ENCODE data around the gene PPP1R12B. TPM values are rescaled to one million over a fixed set of nuclear protein-coding genes. Genes with fewer than 3 reads are reported as not detected.

The PPP1R12B gene
- polyA plus RNA-seq (2013, experiment 1 of 2): 6.6 TPM
- polyA plus RNA-seq (2013, experiment 2 of 2): 7.8 TPM

GRCh38 chr1:202348509-202349205 is at the start of gene PPP1R12B:
Gene PPP1R12B, plus strand, starts transcription at chr1:202348699. Its CDS starts 153 bp downstream, at chr1:202348852.
- peak; percentile 97 for DNase-seq (ENCODE audit: low spot score)
- peak within 1 kb of the TSS; percentile 82 to 98 for H3K4me3 ChIP-seq (ENCODE audit: low read length in 2 of 2)
- peak within 1 kb of the TSS; percentile 77 for H3K27ac ChIP-seq (replicated peaks; ENCODE audit: low read length)
- no peak within 1 kb of the TSS for H2BK12ac ChIP-seq (ENCODE audit: low read length)
- no CpG with 5 or more reads among the region's 60 CpGs for WGBS, 2 donors (ENCODE audit: extremely low coverage in 2 of 2, insufficient read length in 2 of 2, insufficient replicate concordance in 1 of 2)
- no peaks in the 10 kb centered on the region for H3K27me3 ChIP-seq (ENCODE audit: control insufficient read depth in 3 of 3, insufficient read depth in 3 of 3, low read depth in 1 of 3, low read length in 3 of 3)
- H3K4ac ChIP-seq (ENCODE audit: low read length): no peak within 1 kb of the TSS
- H3K36me3 ChIP-seq (replicated peaks in 1 of 2; ENCODE audit: control insufficient read depth in 2 of 2, insufficient read depth in 2 of 2, low read length in 2 of 2): no peaks in the 10 kb centered on the region
- H4K8ac ChIP-seq (ENCODE audit: low read depth, low read length): no peak within 1 kb of the TSS
- H4K91ac ChIP-seq (ENCODE audit: low read depth, low read length, poor library complexity): no peak within 1 kb of the TSS
- no peak within 1 kb of the TSS for H2BK120ac ChIP-seq (ENCODE audit: low read depth, low read length)
- H2AFZ ChIP-seq (ENCODE audit: low read length): peak within 1 kb of the TSS; percentile 95
- H3K9me3 ChIP-seq (replicated peaks in 1 of 2; ENCODE audit: control insufficient read depth in 2 of 2, insufficient read depth in 1 of 2, low read depth in 1 of 2, low read length in 2 of 2): no peaks in the 10 kb centered on the region
- H3K4me1 ChIP-seq (ENCODE audit: control insufficient read depth in 2 of 2, insufficient read depth in 1 of 2, low read depth in 1 of 2, low read length in 2 of 2): peaks cover 3 to 8% of the 10 kb centered on the region in 2 donors
- H3K14ac ChIP-seq (ENCODE audit: low read length): peak within 1 kb of the TSS; percentile 94
- no peak within 1 kb of the TSS for H2AK5ac ChIP-seq (ENCODE audit: low read depth, low read length)
- no peak within 1 kb of the TSS for H2BK15ac ChIP-seq (ENCODE audit: low read length)
- peak within 1 kb of the TSS; percentile 87 for H3K4me2 ChIP-seq (ENCODE audit: insufficient read depth, low read length, poor library complexity, severe bottlenecking)
- H2BK5ac ChIP-seq (ENCODE audit: low read length): peak within 1 kb of the TSS; percentile 94
- peak within 1 kb of the TSS; percentile 65 for H3K23ac ChIP-seq (ENCODE audit: low read depth, low read length, poor library complexity)
- H3K79me1 ChIP-seq (ENCODE audit: low read depth, low read length): no peaks in the 10 kb centered on the region
- H3K9ac ChIP-seq (ENCODE audit: low read depth, low read length, poor library complexity): peak within 1 kb of the TSS; percentile 97
- H3K18ac ChIP-seq (ENCODE audit: low read length): peak within 1 kb of the TSS; percentile 97

- Histone ChIP-seq H2BK12ac (ENCODE audit: low read length) (no peak overlapping the region), H3K9me3 (replicated peaks in 1 of 2; ENCODE audit: control insufficient read depth in 2 of 2, insufficient read depth in 1 of 2, low read depth in 1 of 2, low read length in 2 of 2) (peaks cover 0 to 1% of the 10 kb centered on the region in 2 donors), H2BK15ac (ENCODE audit: low read length) (no peak overlapping the region), H3K14ac (ENCODE audit: low read length) (no peak overlapping the region), H2BK5ac (ENCODE audit: low read length) (no peak overlapping the region), H3K9ac (ENCODE audit: low read depth, low read length, poor library complexity) (no peak overlapping the region), H3K18ac (ENCODE audit: low read length) (no peak overlapping the region), H3K23ac (ENCODE audit: low read depth, low read length, poor library complexity) (no peak overlapping the region), H3K4me1 (ENCODE audit: control insufficient read depth in 2 of 2, insufficient read depth in 1 of 2, low read depth in 1 of 2, low read length in 2 of 2) (no peaks in the 10 kb centered on the region), H4K8ac (ENCODE audit: low read depth, low read length) (no peak overlapping the region), H2AK5ac (ENCODE audit: low read depth, low read length) (no peak overlapping the region), H2AFZ (ENCODE audit: low read length) (no peak overlapping the region), H3K27me3 (ENCODE audit: control insufficient read depth in 3 of 3, insufficient read depth in 3 of 3, low read depth in 1 of 3, low read length in 3 of 3) (peaks cover 0 to 38% (median 0%) of the 10 kb centered on the region in 3 experiments), H3K4me3 (ENCODE audit: low read length in 2 of 2) (no peak overlapping the region), H2BK120ac (ENCODE audit: low read depth, low read length) (no peak overlapping the region), H3K27ac (replicated peaks; ENCODE audit: low read length) (no peak overlapping the region), H4K91ac (ENCODE audit: low read depth, low read length, poor library complexity) (no peak overlapping the region), H3K4ac (ENCODE audit: low read length) (no peak overlapping the region), H3K4me2 (ENCODE audit: insufficient read depth, low read length, poor library complexity, severe bottlenecking) (no peak overlapping the region), H3K36me3 (replicated peaks in 1 of 2; ENCODE audit: control insufficient read depth in 2 of 2, insufficient read depth in 2 of 2, low read length in 2 of 2) (no peaks in the 10 kb centered on the region), H3K79me1 (ENCODE audit: low read depth, low read length) (no peaks in the 10 kb centered on the region)
- no CpG with 5 or more reads among the region's 9 CpGs for WGBS, 2 donors (ENCODE audit: extremely low coverage in 2 of 2, insufficient read length in 2 of 2, insufficient replicate concordance in 1 of 2)
- DNase-seq (ENCODE audit: low spot score): no peak
Measured at GRCh38 chr1:202302166-202302565, 46.3 kb upstream of the PPP1R12B start.

GRCh38 chr1:202304375-202304774 is 44.1 kb upstream of the PPP1R12B start:
- H2AK5ac ChIP-seq (ENCODE audit: low read depth, low read length): peak overlapping the region; percentile 6
- no peak for DNase-seq (ENCODE audit: low spot score)
- no peak overlapping the region for H2BK15ac ChIP-seq (ENCODE audit: low read length)
- no peak overlapping the region for H2BK120ac ChIP-seq (ENCODE audit: low read depth, low read length)
- no peaks in the 10 kb centered on the region for H3K79me1 ChIP-seq (ENCODE audit: low read depth, low read length)
- no peak overlapping the region for H3K4me2 ChIP-seq (ENCODE audit: insufficient read depth, low read length, poor library complexity, severe bottlenecking)
- no peaks in the 10 kb centered on the region for H3K36me3 ChIP-seq (replicated peaks in 1 of 2; ENCODE audit: control insufficient read depth in 2 of 2, insufficient read depth in 2 of 2, low read length in 2 of 2)
- H2AFZ ChIP-seq (ENCODE audit: low read length): no peak overlapping the region
- no peak overlapping the region for H3K4me3 ChIP-seq (ENCODE audit: low read length in 2 of 2)
- no peak overlapping the region for H3K14ac ChIP-seq (ENCODE audit: low read length)
- H3K18ac ChIP-seq (ENCODE audit: low read length): no peak overlapping the region
- no peak overlapping the region for H3K4ac ChIP-seq (ENCODE audit: low read length)
- no CpG with 5 or more reads among the region's 9 CpGs for WGBS, 2 donors (ENCODE audit: extremely low coverage in 2 of 2, insufficient read length in 2 of 2, insufficient replicate concordance in 1 of 2)
- no peak overlapping the region for H4K8ac ChIP-seq (ENCODE audit: low read depth, low read length)
- no peak overlapping the region for H2BK5ac ChIP-seq (ENCODE audit: low read length)
- no peak overlapping the region for H3K23ac ChIP-seq (ENCODE audit: low read depth, low read length, poor library complexity)
- no peaks in the 10 kb centered on the region for H3K4me1 ChIP-seq (ENCODE audit: control insufficient read depth in 2 of 2, insufficient read depth in 1 of 2, low read depth in 1 of 2, low read length in 2 of 2)
- peaks cover 0 to 49% (median 0%) of the 10 kb centered on the region in 3 experiments for H3K27me3 ChIP-seq (ENCODE audit: control insufficient read depth in 3 of 3, insufficient read depth in 3 of 3, low read depth in 1 of 3, low read length in 3 of 3)
- H3K9ac ChIP-seq (ENCODE audit: low read depth, low read length, poor library complexity): no peak overlapping the region
- no peak overlapping the region for H2BK12ac ChIP-seq (ENCODE audit: low read length)
- no peak overlapping the region for H3K27ac ChIP-seq (replicated peaks; ENCODE audit: low read length)
- no peak overlapping the region for H4K91ac ChIP-seq (ENCODE audit: low read depth, low read length, poor library complexity)
- H3K9me3 ChIP-seq (replicated peaks in 1 of 2; ENCODE audit: control insufficient read depth in 2 of 2, insufficient read depth in 1 of 2, low read depth in 1 of 2, low read length in 2 of 2): peaks cover 0 to 1% of the 10 kb centered on the region in 2 donors

- H2BK5ac ChIP-seq (ENCODE audit: low read length): no peak overlapping the region
- no peak overlapping the region for H2BK120ac ChIP-seq (ENCODE audit: low read depth, low read length)
- no peak overlapping the region for H3K4me3 ChIP-seq (ENCODE audit: low read length in 2 of 2)
- H4K8ac ChIP-seq (ENCODE audit: low read depth, low read length): no peak overlapping the region
- peaks cover 0 to 1% of the 10 kb centered on the region in 2 donors for H3K9me3 ChIP-seq (replicated peaks in 1 of 2; ENCODE audit: control insufficient read depth in 2 of 2, insufficient read depth in 1 of 2, low read depth in 1 of 2, low read length in 2 of 2)
- peak overlapping the region; percentile 32 for H2AK5ac ChIP-seq (ENCODE audit: low read depth, low read length)
- H3K27me3 ChIP-seq (ENCODE audit: control insufficient read depth in 3 of 3, insufficient read depth in 3 of 3, low read depth in 1 of 3, low read length in 3 of 3): peaks cover 0 to 56% (median 0%) of the 10 kb centered on the region in 3 experiments
- H3K18ac ChIP-seq (ENCODE audit: low read length): no peak overlapping the region
- WGBS, 2 donors (ENCODE audit: extremely low coverage in 2 of 2, insufficient read length in 2 of 2, insufficient replicate concordance in 1 of 2): no CpG with 5 or more reads among the region's 1 CpG
- H3K9ac ChIP-seq (ENCODE audit: low read depth, low read length, poor library complexity): no peak overlapping the region
- no peaks in the 10 kb centered on the region for H3K36me3 ChIP-seq (replicated peaks in 1 of 2; ENCODE audit: control insufficient read depth in 2 of 2, insufficient read depth in 2 of 2, low read length in 2 of 2)
- H3K27ac ChIP-seq (replicated peaks; ENCODE audit: low read length): no peak overlapping the region
- H3K4me1 ChIP-seq (ENCODE audit: control insufficient read depth in 2 of 2, insufficient read depth in 1 of 2, low read depth in 1 of 2, low read length in 2 of 2): no peaks in the 10 kb centered on the region
- H3K4ac ChIP-seq (ENCODE audit: low read length): no peak overlapping the region
- no peak overlapping the region for H3K23ac ChIP-seq (ENCODE audit: low read depth, low read length, poor library complexity)
- H2BK12ac ChIP-seq (ENCODE audit: low read length): no peak overlapping the region
- DNase-seq (ENCODE audit: low spot score): no peak
- no peak overlapping the region for H3K4me2 ChIP-seq (ENCODE audit: insufficient read depth, low read length, poor library complexity, severe bottlenecking)
- no peak overlapping the region for H2AFZ ChIP-seq (ENCODE audit: low read length)
- no peak overlapping the region for H2BK15ac ChIP-seq (ENCODE audit: low read length)
- no peak overlapping the region for H3K14ac ChIP-seq (ENCODE audit: low read length)
- no peaks in the 10 kb centered on the region for H3K79me1 ChIP-seq (ENCODE audit: low read depth, low read length)
- no peak overlapping the region for H4K91ac ChIP-seq (ENCODE audit: low read depth, low read length, poor library complexity)
Measured at GRCh38 chr1:202305168-202305567, 43.3 kb upstream of the PPP1R12B start.

All from neuronal stem cell (in vitro differentiated cells).